ENCODE measurements around the gene PNPT1. TPM values are rescaled to one million over a fixed set of nuclear protein-coding genes. Genes with fewer than 3 reads are reported as not detected.
"Not testable (repeated sequence)": the region's sequence is repeated elsewhere in the genome, so short reads cannot be mapped to it uniquely, and the experiment has no call there.

PNPT1 gene
- polyA plus RNA-seq, 1 donor from 2014 or later, result 23.4 TPM

DNA sequence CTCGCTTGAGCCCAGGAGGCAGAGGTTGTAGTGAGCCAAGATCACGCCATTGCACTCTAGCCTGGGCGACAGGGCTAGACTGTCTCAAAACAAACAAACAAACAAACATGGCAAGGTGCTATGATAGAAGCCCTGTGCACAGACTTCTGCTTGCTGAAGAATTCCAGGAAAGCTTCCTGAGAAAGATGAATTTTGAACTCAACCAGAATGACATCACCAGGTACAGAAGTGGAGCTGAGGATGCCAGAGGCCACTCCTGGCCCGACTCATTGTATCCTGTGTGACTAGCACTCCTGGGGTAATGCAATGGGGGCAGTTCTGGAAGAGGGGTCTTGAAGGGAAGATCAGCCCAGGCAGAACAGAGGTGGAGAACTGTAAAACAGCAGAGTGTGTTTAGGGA is 22.0 kb upstream of the PNPT1 start:
- Histone ChIP-seq H3K9ac (ENCODE audit: low read length) (no peak overlapping the region), H3F3A (ENCODE audit: insufficient read depth, low read length, poor library complexity, severe bottlenecking) (no peaks in the 10 kb centered on the region), H3K9me2 (ENCODE audit: insufficient read depth, low read length) (no peaks in the 10 kb centered on the region), H2AFZ (ENCODE audit: low read depth, low read length) (no peak overlapping the region), H3K27ac (ENCODE audit: low read length) (no peak overlapping the region), H3K9me3 (ENCODE audit: low read length) (no peaks in the 10 kb centered on the region), H3K27me3 (ENCODE audit: insufficient read depth, low read depth, low read length) (no peaks in the 10 kb centered on the region), H3K36me3 (ENCODE audit: insufficient read depth, low read length) (no peaks in the 10 kb centered on the region), H3K79me2 (replicated peaks; ENCODE audit: insufficient read depth, low read length) (no peaks in the 10 kb centered on the region), H3K4me2 (ENCODE audit: low read length) (no peak overlapping the region), H3K4me3 (ENCODE audit: low read length) (no peak overlapping the region), H4K20me1 (ENCODE audit: insufficient read depth) (no peaks in the 10 kb centered on the region)
- TF ChIP-seq RAD21 (conservative IDR thresholded peaks at IDR 0.05) (no peak), POLR2AphosphoS5 (IDR thresholded peaks at IDR 0.05) (no peak), TAF1 (IDR thresholded peaks at IDR 0.05; ENCODE audit: low read depth) (no peak), EP300 (conservative IDR thresholded peaks at IDR 0.05; ENCODE audit: poor library complexity, severe bottlenecking) (no peak), MXI1 (conservative IDR thresholded peaks at IDR 0.05; ENCODE audit: poor library complexity, severe bottlenecking) (no peak), SMC3 (conservative IDR thresholded peaks at IDR 0.05; ENCODE audit: poor library complexity) (no peak), EZH2 (IDR thresholded peaks at IDR 0.05; ENCODE audit: borderline replicate concordance, insufficient read depth, low read length, poor library complexity, severe bottlenecking) (no peak)
- TF ChIP-seq, protein P1, sequence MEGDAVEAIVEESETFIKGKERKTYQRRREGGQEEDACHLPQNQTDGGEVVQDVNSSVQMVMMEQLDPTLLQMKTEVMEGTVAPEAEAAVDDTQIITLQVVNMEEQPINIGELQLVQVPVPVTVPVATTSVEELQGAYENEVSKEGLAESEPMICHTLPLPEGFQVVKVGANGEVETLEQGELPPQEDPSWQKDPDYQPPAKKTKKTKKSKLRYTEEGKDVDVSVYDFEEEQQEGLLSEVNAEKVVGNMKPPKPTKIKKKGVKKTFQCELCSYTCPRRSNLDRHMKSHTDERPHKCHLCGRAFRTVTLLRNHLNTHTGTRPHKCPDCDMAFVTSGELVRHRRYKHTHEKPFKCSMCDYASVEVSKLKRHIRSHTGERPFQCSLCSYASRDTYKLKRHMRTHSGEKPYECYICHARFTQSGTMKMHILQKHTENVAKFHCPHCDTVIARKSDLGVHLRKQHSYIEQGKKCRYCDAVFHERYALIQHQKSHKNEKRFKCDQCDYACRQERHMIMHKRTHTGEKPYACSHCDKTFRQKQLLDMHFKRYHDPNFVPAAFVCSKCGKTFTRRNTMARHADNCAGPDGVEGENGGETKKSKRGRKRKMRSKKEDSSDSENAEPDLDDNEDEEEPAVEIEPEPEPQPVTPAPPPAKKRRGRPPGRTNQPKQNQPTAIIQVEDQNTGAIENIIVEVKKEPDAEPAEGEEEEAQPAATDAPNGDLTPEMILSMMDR (IDR thresholded peaks at IDR 0.05; ENCODE audit: poor library complexity, severe bottlenecking), result no peak
- TF ChIP-seq, protein P2, sequence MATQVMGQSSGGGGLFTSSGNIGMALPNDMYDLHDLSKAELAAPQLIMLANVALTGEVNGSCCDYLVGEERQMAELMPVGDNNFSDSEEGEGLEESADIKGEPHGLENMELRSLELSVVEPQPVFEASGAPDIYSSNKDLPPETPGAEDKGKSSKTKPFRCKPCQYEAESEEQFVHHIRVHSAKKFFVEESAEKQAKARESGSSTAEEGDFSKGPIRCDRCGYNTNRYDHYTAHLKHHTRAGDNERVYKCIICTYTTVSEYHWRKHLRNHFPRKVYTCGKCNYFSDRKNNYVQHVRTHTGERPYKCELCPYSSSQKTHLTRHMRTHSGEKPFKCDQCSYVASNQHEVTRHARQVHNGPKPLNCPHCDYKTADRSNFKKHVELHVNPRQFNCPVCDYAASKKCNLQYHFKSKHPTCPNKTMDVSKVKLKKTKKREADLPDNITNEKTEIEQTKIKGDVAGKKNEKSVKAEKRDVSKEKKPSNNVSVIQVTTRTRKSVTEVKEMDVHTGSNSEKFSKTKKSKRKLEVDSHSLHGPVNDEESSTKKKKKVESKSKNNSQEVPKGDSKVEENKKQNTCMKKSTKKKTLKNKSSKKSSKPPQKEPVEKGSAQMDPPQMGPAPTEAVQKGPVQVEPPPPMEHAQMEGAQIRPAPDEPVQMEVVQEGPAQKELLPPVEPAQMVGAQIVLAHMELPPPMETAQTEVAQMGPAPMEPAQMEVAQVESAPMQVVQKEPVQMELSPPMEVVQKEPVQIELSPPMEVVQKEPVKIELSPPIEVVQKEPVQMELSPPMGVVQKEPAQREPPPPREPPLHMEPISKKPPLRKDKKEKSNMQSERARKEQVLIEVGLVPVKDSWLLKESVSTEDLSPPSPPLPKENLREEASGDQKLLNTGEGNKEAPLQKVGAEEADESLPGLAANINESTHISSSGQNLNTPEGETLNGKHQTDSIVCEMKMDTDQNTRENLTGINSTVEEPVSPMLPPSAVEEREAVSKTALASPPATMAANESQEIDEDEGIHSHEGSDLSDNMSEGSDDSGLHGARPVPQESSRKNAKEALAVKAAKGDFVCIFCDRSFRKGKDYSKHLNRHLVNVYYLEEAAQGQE (IDR thresholded peaks at IDR 0.05; ENCODE audit: borderline replicate concordance), result no peak

DNA sequence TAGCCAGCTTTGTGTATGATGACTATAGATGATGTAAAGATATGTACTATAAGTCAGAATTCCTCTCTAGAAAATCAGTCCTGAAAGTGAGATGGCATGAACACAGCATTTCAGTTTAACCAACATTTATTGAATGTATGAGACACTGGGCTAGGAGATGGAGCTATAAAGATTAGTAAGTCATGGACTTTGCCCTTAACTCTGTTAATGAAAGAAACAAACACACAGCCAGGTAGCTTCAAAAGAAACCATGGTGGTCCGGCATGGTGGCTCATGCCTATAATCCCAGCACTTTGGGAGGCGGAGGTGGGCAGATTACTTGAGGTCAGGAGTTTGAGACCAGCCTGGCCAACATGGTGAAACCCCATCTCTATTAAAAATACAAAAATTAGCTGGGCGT is 21.5 kb upstream of the PNPT1 start:
- H3K27me3 ChIP-seq (ENCODE audit: insufficient read depth, low read depth, low read length); H2AFZ ChIP-seq (ENCODE audit: low read depth, low read length); H3K79me2 ChIP-seq (replicated peaks; ENCODE audit: insufficient read depth, low read length); H4K20me1 ChIP-seq (ENCODE audit: insufficient read depth); H3K4me2 ChIP-seq (ENCODE audit: low read length); H3K36me3 ChIP-seq (ENCODE audit: insufficient read depth, low read length); H3K4me3 ChIP-seq (ENCODE audit: low read length); H3K9ac ChIP-seq (ENCODE audit: low read length); H3F3A ChIP-seq (ENCODE audit: insufficient read depth, low read length, poor library complexity, severe bottlenecking); H3K9me3 ChIP-seq (ENCODE audit: low read length); H3K27ac ChIP-seq (ENCODE audit: low read length); H3K9me2 ChIP-seq (ENCODE audit: insufficient read depth, low read length): not testable (repeated sequence)

DNA sequence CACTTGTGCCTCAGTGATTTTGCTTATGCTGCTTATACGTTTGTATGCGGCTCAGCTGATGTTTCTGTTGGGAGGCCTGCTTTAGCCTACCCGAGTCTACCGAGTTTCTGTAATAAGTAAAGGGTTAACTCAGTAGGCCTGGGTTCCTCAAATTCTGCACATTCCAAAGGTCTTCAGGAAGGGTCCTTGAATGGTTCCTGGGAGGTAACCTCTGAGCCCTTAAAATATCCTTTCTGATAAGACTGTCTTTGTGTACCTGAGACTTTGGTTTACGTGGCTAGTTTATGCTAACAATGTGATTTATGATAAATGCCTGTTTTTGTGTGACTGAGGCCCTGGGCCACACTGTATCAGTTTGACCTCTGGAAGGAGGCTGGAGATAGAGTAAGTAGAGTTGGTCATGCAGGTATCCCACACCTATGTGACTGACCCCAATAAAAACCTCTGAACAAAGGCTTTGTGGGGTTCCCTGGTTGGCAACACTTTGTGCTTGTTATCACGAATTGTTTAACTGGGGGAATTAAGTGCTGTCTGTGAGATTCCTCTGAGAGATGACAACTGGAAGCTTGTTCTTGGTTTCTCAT is 18.9 kb upstream of the PNPT1 start:
- Histone ChIP-seq H3K36me3 (ENCODE audit: insufficient read depth, low read length) (no peaks in the 10 kb centered on the region), H2AFZ (ENCODE audit: low read depth, low read length) (no peak overlapping the region), H3K79me2 (replicated peaks; ENCODE audit: insufficient read depth, low read length) (no peaks in the 10 kb centered on the region), H3K27me3 (ENCODE audit: insufficient read depth, low read depth, low read length) (no peaks in the 10 kb centered on the region), H3K9me3 (ENCODE audit: low read length) (no peaks in the 10 kb centered on the region), H3K9ac (ENCODE audit: low read length) (no peak overlapping the region), H3K4me2 (ENCODE audit: low read length) (no peak overlapping the region), H3F3A (ENCODE audit: insufficient read depth, low read length, poor library complexity, severe bottlenecking) (no peaks in the 10 kb centered on the region), H4K20me1 (ENCODE audit: insufficient read depth) (no peaks in the 10 kb centered on the region), H3K4me3 (ENCODE audit: low read length) (no peak overlapping the region), H3K27ac (ENCODE audit: low read length) (no peak overlapping the region), H3K9me2 (ENCODE audit: insufficient read depth, low read length) (no peaks in the 10 kb centered on the region)
- no peak for TF ChIP-seq POLR2AphosphoS5 (IDR thresholded peaks at IDR 0.05)
- TF ChIP-seq TAF1 (IDR thresholded peaks at IDR 0.05; ENCODE audit: low read depth), result no peak
- TF ChIP-seq EP300 (conservative IDR thresholded peaks at IDR 0.05; ENCODE audit: poor library complexity, severe bottlenecking), result no peak
- TF ChIP-seq, protein P2 (IDR thresholded peaks at IDR 0.05; ENCODE audit: borderline replicate concordance), result no peak
